ENCODE measurements around the gene CNKSR1.

The CNKSR1 gene

DNA sequence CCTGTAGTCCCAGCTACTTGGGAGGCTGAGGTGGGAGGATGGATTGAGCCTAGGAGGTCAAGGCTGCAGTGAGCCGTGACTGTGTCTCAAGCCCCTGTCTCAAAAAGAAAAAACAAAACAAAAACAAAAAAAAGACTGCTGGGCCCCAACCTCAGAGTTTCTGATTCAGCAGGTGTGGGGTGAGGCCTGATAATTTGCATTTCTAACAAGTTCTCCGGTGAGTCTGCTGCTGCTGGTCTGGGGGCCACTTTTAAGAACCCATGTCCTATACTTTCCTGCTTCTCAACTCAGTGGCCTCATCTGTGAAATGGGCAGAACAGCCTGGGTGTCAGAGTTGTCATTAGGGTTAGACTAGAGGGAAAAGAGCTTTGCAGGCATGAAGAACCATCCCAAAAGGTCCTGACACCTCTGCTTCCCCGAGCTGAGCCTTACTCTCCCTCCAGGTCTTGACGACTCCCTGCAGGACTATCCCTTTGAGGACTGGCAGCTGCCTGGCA, 2.8 kb downstream of the CNKSR1 start:
- no peak for TF ChIP-seq ZFX (IDR thresholded peaks at IDR 0.05)
- TF ChIP-seq, protein P1, sequence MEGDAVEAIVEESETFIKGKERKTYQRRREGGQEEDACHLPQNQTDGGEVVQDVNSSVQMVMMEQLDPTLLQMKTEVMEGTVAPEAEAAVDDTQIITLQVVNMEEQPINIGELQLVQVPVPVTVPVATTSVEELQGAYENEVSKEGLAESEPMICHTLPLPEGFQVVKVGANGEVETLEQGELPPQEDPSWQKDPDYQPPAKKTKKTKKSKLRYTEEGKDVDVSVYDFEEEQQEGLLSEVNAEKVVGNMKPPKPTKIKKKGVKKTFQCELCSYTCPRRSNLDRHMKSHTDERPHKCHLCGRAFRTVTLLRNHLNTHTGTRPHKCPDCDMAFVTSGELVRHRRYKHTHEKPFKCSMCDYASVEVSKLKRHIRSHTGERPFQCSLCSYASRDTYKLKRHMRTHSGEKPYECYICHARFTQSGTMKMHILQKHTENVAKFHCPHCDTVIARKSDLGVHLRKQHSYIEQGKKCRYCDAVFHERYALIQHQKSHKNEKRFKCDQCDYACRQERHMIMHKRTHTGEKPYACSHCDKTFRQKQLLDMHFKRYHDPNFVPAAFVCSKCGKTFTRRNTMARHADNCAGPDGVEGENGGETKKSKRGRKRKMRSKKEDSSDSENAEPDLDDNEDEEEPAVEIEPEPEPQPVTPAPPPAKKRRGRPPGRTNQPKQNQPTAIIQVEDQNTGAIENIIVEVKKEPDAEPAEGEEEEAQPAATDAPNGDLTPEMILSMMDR (conservative IDR thresholded peaks at IDR 0.05), result no peak
- H3K27ac ChIP-seq, result no peak overlapping the region

DNA sequence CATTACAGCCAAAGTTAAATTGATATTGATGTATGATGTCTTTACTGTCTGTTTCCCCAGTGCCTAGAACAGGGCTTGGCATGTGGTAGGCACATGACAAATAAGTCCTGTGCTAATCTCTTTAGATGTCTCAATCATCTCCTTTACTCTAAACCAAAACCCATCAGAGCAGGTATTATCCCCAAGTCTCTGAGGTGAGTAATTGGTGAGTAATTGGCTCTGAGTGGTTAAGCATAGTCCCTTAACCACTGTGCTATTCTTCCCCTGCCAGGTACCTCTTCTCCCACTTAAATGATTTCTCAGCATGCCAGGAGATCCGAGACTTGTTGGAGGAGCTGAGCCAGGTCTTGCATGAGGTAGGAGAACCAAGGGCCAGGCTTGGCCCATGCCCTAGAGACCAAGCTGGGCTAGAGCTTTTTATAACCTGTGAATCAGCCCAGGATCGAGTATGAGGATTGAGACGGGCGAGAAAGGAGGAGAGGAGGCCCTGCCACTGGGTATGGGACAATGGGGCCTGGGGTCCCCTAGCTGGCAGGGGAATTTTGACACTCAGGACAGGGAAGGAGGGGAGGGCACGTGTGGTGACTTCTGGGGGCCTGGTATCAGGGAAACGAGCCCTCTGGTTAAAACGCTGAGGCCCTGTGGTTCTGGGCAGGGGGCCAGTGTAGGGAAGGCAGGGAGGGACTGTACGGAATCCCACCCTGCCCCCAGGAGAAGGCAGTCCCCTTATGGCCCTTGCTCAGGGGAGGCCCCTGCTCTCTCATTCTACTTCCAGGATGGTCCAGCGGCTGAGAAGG, 4.5 kb downstream of the CNKSR1 start:
- TF ChIP-seq, protein P1 (conservative IDR thresholded peaks at IDR 0.05), result no peak
- TF ChIP-seq ZFX (IDR thresholded peaks at IDR 0.05), result no peak
- no peak overlapping the region for H3K27ac ChIP-seq

DNA sequence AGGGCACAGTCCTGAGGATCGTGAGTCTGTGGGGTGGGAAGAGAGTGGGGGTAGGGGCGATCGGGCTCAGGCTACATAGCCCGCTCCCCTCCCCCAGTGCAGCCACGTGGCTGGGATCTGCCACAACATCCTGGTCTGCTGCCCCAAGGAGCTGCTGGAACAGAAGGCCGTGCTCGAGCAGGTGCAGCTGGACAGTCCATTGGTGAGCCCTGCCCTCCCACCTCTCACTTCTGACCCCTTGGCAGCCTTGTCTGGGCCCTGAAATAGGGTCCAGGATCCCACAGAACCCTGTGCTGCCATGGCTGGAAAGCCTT, 5.0 kb downstream of the CNKSR1 start:
- TF ChIP-seq ZFX (IDR thresholded peaks at IDR 0.05), result no peak
- TF ChIP-seq, protein P1 (conservative IDR thresholded peaks at IDR 0.05), result no peak
- H3K27ac ChIP-seq, result no peak overlapping the region

DNA sequence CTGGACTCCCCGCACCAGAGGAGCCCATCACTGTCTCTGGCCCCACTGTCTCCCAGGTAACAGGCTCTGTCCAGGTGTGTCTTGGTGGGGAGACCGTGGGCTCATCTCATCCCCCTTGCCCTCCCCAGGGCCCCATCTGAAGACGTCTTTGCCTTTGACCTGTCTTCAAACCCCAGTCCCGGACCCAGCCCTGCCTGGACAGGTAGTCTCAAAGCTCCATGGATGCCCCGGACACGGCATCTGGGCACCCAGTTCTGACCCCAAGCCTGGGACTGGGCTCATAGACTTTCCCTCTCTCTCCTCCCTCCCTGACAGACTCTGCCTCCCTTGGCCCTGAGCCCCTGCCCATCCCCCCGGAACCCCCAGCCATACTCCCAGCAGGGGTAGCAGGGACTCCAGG, 6.8 kb downstream of the CNKSR1 start:
- no peak for TF ChIP-seq ZFX (IDR thresholded peaks at IDR 0.05)
- TF ChIP-seq, protein P1 (conservative IDR thresholded peaks at IDR 0.05), result no peak
- H3K27ac ChIP-seq, result no peak overlapping the region

DNA sequence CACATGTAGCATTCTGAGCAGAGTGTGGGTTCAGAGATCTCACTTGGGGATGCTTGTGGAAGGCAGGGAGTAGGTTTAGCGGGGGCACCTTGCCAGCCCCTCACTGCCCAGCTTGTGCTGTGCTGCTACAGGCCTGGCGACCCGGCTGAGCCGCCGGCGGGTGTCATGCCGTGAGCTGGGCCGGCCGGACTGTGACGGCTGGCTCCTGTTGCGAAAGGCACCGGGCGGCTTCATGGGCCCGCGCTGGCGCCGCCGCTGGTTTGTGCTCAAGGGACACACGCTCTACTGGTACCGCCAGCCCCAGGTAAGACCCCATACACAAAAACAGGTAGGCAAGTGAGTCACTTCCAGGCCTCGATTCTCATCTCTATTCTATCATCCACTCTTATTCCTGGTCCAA, 7.6 kb downstream of the CNKSR1 start:
- H3K27ac ChIP-seq, result no peak overlapping the region
- TF ChIP-seq, protein P1 (conservative IDR thresholded peaks at IDR 0.05), result no peak
- no peak for TF ChIP-seq ZFX (IDR thresholded peaks at IDR 0.05)

DNA sequence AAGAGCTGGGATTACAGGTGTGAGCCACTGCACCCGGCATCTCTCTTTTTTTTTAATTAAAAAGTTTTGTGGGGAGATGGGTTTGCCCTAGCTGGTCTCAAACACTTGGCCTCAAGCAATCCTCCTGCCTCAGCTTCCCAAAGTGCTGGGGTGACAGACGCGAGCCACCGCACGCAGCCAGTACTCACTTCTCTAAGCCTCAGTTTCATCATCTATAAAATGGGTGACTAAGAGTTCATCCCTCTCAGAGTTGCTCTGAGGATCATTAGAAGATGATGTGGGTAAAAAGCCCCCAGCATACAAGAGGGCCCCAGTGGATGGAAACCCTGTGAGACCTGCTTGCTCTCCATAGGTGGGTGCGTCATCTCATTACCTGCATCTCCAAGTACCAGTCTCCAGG, 10.6 kb downstream of the CNKSR1 start:
- H3K27ac ChIP-seq, result no peak overlapping the region
- TF ChIP-seq ZFX (IDR thresholded peaks at IDR 0.05), result no peak
- TF ChIP-seq, protein P1 (conservative IDR thresholded peaks at IDR 0.05), result no peak

DNA sequence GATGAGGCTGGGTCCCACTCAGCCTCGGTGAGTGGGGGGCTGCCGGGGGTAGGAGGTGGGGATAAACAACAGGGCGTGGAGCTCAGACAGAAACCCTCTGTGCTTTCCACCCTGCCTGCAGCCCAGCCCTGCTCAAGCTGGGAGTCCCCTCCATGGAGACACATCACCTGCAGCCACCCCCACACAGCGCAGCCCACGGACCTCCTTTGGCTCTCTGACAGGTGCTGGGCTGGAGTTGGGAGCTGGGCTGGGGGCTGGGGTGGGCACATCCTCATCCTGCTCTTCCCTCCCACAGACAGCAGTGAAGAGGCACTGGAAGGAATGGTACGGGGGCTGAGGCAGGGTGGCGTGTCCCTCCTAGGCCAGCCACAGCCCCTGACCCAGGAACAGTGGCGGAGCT, 11.2 kb downstream of the CNKSR1 start:
- H3K27ac ChIP-seq, result no peak overlapping the region
- TF ChIP-seq, protein P1 (conservative IDR thresholded peaks at IDR 0.05), result no peak
- TF ChIP-seq ZFX (IDR thresholded peaks at IDR 0.05), result no peak

Data from C4-2B (cell line).